ENCODE results near the gene HSPA4. TPM values are rescaled to one million over a fixed set of nuclear protein-coding genes. Genes with fewer than 3 reads are reported as not detected.

The HSPA4 gene
- total and polyA plus RNA-seq, 2 of the 13 experiments (the other 11 are each of a cell fraction or from before 2014, with no cell fraction given) = 36.6 to 231 TPM

DNA sequence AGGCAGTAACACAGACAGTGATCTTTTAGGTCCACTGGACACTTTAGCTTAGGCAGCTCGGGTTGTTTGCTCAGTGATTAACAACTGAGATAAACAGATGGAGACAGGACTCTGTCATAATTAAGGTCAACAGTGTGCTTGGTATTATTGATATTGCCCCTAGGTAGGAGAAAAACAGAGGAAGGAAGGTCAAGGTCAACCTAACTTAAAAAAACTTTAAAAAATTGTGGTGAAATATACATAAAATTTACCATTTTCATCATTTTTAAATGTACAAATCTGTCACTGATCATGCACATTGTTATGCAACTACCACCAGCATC lies 2.1 kb upstream of the HSPA4 start (continued):
- TF ChIP-seq ASH2L (IDR thresholded peaks at IDR 0.05; ENCODE audit: insufficient read length, low read depth, low read length) (peak; percentile 58), SKI (IDR thresholded peaks at IDR 0.05; ENCODE audit: partially characterized antibody) (peak; percentile 89), ZNF670 (CRISPR knock-in tag; IDR thresholded peaks at IDR 0.05; ENCODE audit: borderline replicate concordance) (no peak), SAFB2 (CRISPR knock-in tag; IDR thresholded peaks at IDR 0.05; ENCODE audit: borderline replicate concordance, low read depth) (no peak; the same call in 1 of the 2 replicates), ZNF235 (CRISPR knock-in tag; IDR thresholded peaks at IDR 0.05; ENCODE audit: borderline replicate concordance) (no peak), ZNF20 (CRISPR knock-in tag; IDR thresholded peaks at IDR 0.05) (no peak), CREB1 (IDR thresholded peaks at IDR 0.05) (0 out of 2 replicates have a peak, but pooled peaks have one; percentile 22), CREB1 (CRISPR knock-in tag; IDR thresholded peaks at IDR 0.05) (peak; percentile 73), ZNF430 (CRISPR knock-in tag; IDR thresholded peaks at IDR 0.05) (0 out of 2 replicates have a peak, but pooled peaks have one; percentile 28), ZNF274 (CRISPR knock-in tag; IDR thresholded peaks at IDR 0.05) (no peak), KAT8 (CRISPR knock-in tag; IDR thresholded peaks at IDR 0.05) (peak; percentile 51; the same call in 1 of the 2 replicates), PITX1 (CRISPR knock-in tag; IDR thresholded peaks at IDR 0.05) (peak; percentile 96), HMG20B (CRISPR knock-in tag; conservative IDR thresholded peaks at IDR 0.05) (peak; percentile 68), PCBP2 (optimal IDR thresholded peaks at IDR 0.05; ENCODE audit: low read depth, low read length, poor library complexity, severe bottlenecking) (no peak), YY1 (IDR thresholded peaks at IDR 0.05; ENCODE audit: insufficient read depth, insufficient replicate concordance, low read depth, low read length) (no peak), NBN (conservative IDR thresholded peaks at IDR 0.05) (no peak), SMAD1 (CRISPR knock-in tag; IDR thresholded peaks at IDR 0.05; ENCODE audit: borderline replicate concordance, low read depth) (no peak)
- TF ChIP-seq, protein P1, sequence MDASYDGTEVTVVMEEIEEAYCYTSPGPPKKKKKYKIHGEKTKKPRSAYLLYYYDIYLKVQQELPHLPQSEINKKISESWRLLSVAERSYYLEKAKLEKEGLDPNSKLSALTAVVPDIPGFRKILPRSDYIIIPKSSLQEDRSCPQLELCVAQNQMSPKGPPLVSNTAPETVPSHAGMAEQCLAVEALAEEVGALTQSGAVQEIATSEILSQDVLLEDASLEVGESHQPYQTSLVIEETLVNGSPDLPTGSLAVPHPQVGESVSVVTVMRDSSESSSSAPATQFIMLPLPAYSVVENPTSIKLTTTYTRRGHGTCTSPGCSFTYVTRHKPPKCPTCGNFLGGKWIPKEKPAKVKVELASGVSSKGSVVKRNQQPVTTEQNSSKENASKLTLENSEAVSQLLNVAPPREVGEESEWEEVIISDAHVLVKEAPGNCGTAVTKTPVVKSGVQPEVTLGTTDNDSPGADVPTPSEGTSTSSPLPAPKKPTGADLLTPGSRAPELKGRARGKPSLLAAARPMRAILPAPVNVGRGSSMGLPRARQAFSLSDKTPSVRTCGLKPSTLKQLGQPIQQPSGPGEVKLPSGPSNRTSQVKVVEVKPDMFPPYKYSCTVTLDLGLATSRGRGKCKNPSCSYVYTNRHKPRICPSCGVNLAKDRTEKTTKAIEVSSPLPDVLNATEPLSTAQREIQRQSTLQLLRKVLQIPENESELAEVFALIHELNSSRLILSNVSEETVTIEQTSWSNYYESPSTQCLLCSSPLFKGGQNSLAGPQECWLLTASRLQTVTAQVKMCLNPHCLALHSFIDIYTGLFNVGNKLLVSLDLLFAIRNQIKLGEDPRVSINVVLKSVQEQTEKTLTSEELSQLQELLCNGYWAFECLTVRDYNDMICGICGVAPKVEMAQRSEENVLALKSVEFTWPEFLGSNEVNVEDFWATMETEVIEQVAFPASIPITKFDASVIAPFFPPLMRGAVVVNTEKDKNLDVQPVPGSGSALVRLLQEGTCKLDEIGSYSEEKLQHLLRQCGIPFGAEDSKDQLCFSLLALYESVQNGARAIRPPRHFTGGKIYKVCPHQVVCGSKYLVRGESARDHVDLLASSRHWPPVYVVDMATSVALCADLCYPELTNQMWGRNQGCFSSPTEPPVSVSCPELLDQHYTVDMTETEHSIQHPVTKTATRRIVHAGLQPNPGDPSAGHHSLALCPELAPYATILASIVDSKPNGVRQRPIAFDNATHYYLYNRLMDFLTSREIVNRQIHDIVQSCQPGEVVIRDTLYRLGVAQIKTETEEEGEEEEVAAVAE (CRISPR knock-in tag; IDR thresholded peaks at IDR 0.05; ENCODE audit: borderline replicate concordance) = no peak
- TF ChIP-seq, protein P2, sequence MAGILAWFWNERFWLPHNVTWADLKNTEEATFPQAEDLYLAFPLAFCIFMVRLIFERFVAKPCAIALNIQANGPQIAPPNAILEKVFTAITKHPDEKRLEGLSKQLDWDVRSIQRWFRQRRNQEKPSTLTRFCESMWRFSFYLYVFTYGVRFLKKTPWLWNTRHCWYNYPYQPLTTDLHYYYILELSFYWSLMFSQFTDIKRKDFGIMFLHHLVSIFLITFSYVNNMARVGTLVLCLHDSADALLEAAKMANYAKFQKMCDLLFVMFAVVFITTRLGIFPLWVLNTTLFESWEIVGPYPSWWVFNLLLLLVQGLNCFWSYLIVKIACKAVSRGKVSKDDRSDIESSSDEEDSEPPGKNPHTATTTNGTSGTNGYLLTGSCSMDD (CRISPR knock-in tag; IDR thresholded peaks at IDR 0.05) = no peak
- TF ChIP-seq, protein P3, sequence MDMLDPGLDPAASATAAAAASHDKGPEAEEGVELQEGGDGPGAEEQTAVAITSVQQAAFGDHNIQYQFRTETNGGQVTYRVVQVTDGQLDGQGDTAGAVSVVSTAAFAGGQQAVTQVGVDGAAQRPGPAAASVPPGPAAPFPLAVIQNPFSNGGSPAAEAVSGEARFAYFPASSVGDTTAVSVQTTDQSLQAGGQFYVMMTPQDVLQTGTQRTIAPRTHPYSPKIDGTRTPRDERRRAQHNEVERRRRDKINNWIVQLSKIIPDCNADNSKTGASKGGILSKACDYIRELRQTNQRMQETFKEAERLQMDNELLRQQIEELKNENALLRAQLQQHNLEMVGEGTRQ (IDR thresholded peaks at IDR 0.05; ENCODE audit: low read depth, low read length) = no peak
- TF ChIP-seq, protein P3 (CRISPR knock-in tag; IDR thresholded peaks at IDR 0.05; ENCODE audit: borderline replicate concordance) = no peak
- TF ChIP-seq, protein P4, sequence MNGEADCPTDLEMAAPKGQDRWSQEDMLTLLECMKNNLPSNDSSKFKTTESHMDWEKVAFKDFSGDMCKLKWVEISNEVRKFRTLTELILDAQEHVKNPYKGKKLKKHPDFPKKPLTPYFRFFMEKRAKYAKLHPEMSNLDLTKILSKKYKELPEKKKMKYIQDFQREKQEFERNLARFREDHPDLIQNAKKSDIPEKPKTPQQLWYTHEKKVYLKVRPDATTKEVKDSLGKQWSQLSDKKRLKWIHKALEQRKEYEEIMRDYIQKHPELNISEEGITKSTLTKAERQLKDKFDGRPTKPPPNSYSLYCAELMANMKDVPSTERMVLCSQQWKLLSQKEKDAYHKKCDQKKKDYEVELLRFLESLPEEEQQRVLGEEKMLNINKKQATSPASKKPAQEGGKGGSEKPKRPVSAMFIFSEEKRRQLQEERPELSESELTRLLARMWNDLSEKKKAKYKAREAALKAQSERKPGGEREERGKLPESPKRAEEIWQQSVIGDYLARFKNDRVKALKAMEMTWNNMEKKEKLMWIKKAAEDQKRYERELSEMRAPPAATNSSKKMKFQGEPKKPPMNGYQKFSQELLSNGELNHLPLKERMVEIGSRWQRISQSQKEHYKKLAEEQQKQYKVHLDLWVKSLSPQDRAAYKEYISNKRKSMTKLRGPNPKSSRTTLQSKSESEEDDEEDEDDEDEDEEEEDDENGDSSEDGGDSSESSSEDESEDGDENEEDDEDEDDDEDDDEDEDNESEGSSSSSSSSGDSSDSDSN (CRISPR knock-in tag; IDR thresholded peaks at IDR 0.05) = no peak
